HepG2 (cell line): ENCODE data around the gene SFMBT1. TPM values are rescaled to one million over a fixed set of nuclear protein-coding genes. Genes with fewer than 3 reads are reported as not detected.
A peak's percentile ranks its signal among the peaks of the same experiment; 100 is the strongest.

Experiments used
- ETV5 ChIP-seq: IDR thresholded peaks from 2 replicates; pipeline ENCODE4 v1.6.1; 2018; ENCODE audit warnings: missing biosample characterization, missing genetic modification reagents, inconsistent platforms, borderline replicate concordance
- FOXA1 ChIP-seq, 2 experiments: fragments of 450-650 bp in 1 of 2; sonication (generic) in 1 of 2; formaldehyde crosslinking in 1 of 2; IDR thresholded peaks; 2 replicates each; pipeline versions ENCODE4 v1.4.0 to v1.6.1; 2016 to 2020; ENCODE audit warnings: missing genetic modification reagents in 1 of 2
- ZBTB38 ChIP-seq: sonication (generic); formaldehyde crosslinking; IDR thresholded peaks from 2 replicates; pipeline ENCODE4 v1.5.1; 2020; ENCODE audit warnings: mild to moderate bottlenecking, missing genetic modification reagents
- ZNF550 ChIP-seq: sonication (generic); formaldehyde crosslinking; IDR thresholded peaks from 2 replicates; pipeline ENCODE4 v1.4.0; 2020; ENCODE audit warnings: mild to moderate bottlenecking, missing genetic modification reagents, borderline replicate concordance
- polyA plus RNA-seq, 8 experiments: library from polyadenylated mRNA; depleted of rRNA in 3 of 8; stranded (reverse) in 7 of 8; unstranded in 1 of 8; fragments of >200 nt; fragmentation: Illumina TruSeq in 4 of 8; extraction: Trizol in 4 of 8; gene quantifications; 2 replicates each; pipeline versions ENCODE4 v1.2.1 to v1.2.3, GENCODE V29; 2011 to 2016; ENCODE audit warnings: low read depth in 4 of 8, missing spikeins in 1 of 8, mixed read lengths in 1 of 8; ENCODE audit not compliant: insufficient read depth in 1 of 8
- total RNA-seq, 5 experiments: library from RNA; depleted of rRNA; stranded (reverse); fragments of >200 nt; fragmentation: Illumina TruSeq; extraction: Trizol; gene quantifications; 2 replicates each; pipeline ENCODE4 v1.2.3, GENCODE V29; 2016; ENCODE audit warnings: low read depth in 1 of 5
- TF ChIP-seq, protein P1 (sequence below): sonication (generic); formaldehyde crosslinking; IDR thresholded peaks from 2 replicates; pipeline ENCODE4 v1.4.0; 2020; ENCODE audit warnings: missing genetic modification reagents
- TF ChIP-seq, protein P2 (sequence below): sonication (generic); formaldehyde crosslinking; IDR thresholded peaks from 2 replicates; pipeline ENCODE4 v1.5.1; 2020; ENCODE audit warnings: mild to moderate bottlenecking, missing genetic modification reagents, borderline replicate concordance
- TF ChIP-seq, protein P3 (sequence below): IDR thresholded peaks from 2 replicates; pipeline ENCODE4 v1.6.1; 2016; ENCODE audit warnings: missing compliant biosample characterization, missing genetic modification reagents, borderline replicate concordance
- TF ChIP-seq, protein P4 (sequence below): sonication (generic); formaldehyde crosslinking; conservative IDR thresholded peaks from 2 replicates; pipeline ENCODE4 v1.4.0; 2020; ENCODE audit warnings: mild to moderate bottlenecking, missing genetic modification reagents, moderate library complexity
- TF ChIP-seq, protein P5 (sequence below): sonication (generic); formaldehyde crosslinking; IDR thresholded peaks from 2 replicates; pipeline ENCODE4 v1.5.0; 2020; ENCODE audit warnings: mild to moderate bottlenecking, missing genetic modification reagents, moderate library complexity
- TF ChIP-seq, protein P6 (sequence below): IDR thresholded peaks from 2 replicates; pipeline ENCODE4 v1.6.1; 2018; ENCODE audit warnings: missing genetic modification reagents, mild to moderate bottlenecking, missing compliant biosample characterization

The SFMBT1 gene
- total and polyA plus RNA-seq, 2 of the 13 experiments (the other 11 are each of a cell fraction or from before 2014, with no cell fraction given): 3.8 to 12.8 TPM

DNA sequence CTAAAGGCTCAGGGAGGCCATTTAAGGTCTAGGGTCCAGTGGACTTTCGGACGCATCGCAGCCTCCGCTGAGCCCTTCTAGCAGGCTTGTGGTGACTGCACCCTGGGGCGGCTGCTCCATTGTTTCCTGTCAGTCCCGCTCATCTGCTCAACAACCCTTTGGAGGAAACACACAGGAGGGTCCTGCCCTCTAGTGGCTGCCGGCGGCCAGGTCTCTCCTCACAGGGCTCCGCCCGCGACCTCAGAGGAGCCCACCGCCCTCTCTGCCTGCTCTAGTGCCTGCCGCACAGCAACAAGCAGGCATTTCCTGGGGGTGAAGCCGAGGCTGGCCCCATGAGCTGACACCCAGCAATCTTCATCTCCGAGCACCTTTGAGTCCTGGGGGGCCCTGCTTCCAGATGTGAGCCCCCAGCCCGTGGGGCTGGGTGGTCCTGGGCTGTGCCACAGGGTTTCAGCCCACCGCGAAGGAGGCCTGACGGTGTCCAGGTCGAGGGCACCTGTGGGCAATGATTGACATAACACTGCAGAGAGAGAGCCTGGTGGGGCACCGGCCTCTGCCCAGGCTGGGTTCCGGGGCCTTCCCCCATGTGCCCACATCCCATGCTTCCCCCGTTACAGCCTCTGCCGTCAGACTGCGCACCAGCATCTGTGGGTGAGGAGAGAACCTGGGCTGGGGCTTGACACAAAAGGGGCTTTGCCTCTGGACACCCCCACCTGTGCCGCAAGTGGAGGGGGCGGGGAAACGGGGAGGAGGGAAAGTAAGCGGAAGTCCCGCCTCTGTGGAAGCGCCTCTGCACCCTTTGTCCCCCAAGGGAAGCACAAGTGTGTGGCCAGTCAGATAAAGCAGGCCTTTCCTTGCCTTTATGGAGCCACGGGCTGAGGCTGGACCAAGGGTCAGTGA, 27.0 kb upstream of the SFMBT1 start (continued):
- TF ChIP-seq, protein P1, sequence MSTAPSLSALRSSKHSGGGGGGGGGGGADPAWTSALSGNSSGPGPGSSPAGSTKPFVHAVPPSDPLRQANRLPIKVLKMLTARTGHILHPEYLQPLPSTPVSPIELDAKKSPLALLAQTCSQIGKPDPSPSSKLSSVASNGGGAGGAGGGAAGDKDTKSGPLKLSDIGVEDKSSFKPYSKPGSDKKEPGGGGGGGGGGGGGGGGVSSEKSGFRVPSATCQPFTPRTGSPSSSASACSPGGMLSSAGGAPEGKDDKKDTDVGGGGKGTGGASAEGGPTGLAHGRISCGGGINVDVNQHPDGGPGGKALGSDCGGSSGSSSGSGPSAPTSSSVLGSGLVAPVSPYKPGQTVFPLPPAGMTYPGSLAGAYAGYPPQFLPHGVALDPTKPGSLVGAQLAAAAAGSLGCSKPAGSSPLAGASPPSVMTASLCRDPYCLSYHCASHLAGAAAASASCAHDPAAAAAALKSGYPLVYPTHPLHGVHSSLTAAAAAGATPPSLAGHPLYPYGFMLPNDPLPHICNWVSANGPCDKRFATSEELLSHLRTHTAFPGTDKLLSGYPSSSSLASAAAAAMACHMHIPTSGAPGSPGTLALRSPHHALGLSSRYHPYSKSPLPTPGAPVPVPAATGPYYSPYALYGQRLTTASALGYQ (CRISPR knock-in tag): no peak
- TF ChIP-seq, protein P2, sequence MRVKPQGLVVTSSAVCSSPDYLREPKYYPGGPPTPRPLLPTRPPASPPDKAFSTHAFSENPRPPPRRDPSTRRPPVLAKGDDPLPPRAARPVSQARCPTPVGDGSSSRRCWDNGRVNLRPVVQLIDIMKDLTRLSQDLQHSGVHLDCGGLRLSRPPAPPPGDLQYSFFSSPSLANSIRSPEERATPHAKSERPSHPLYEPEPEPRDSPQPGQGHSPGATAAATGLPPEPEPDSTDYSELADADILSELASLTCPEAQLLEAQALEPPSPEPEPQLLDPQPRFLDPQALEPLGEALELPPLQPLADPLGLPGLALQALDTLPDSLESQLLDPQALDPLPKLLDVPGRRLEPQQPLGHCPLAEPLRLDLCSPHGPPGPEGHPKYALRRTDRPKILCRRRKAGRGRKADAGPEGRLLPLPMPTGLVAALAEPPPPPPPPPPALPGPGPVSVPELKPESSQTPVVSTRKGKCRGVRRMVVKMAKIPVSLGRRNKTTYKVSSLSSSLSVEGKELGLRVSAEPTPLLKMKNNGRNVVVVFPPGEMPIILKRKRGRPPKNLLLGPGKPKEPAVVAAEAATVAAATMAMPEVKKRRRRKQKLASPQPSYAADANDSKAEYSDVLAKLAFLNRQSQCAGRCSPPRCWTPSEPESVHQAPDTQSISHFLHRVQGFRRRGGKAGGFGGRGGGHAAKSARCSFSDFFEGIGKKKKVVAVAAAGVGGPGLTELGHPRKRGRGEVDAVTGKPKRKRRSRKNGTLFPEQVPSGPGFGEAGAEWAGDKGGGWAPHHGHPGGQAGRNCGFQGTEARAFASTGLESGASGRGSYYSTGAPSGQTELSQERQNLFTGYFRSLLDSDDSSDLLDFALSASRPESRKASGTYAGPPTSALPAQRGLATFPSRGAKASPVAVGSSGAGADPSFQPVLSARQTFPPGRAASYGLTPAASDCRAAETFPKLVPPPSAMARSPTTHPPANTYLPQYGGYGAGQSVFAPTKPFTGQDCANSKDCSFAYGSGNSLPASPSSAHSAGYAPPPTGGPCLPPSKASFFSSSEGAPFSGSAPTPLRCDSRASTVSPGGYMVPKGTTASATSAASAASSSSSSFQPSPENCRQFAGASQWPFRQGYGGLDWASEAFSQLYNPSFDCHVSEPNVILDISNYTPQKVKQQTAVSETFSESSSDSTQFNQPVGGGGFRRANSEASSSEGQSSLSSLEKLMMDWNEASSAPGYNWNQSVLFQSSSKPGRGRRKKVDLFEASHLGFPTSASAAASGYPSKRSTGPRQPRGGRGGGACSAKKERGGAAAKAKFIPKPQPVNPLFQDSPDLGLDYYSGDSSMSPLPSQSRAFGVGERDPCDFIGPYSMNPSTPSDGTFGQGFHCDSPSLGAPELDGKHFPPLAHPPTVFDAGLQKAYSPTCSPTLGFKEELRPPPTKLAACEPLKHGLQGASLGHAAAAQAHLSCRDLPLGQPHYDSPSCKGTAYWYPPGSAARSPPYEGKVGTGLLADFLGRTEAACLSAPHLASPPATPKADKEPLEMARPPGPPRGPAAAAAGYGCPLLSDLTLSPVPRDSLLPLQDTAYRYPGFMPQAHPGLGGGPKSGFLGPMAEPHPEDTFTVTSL (CRISPR knock-in tag): peak; percentile 64; the same call in 1 of the 2 replicates
- TF ChIP-seq ZNF550 (CRISPR knock-in tag) (peak; percentile 82; the same call in 1 of the 2 replicates), ZBTB38 (CRISPR knock-in tag) (no peak), ETV5 (CRISPR knock-in tag) (peak; percentile 65), FOXA1 (IDR thresholded peaks at IDR 0.05) (no peak), FOXA1 (CRISPR knock-in tag; IDR thresholded peaks at IDR 0.05) (no peak)
- TF ChIP-seq, protein P3, sequence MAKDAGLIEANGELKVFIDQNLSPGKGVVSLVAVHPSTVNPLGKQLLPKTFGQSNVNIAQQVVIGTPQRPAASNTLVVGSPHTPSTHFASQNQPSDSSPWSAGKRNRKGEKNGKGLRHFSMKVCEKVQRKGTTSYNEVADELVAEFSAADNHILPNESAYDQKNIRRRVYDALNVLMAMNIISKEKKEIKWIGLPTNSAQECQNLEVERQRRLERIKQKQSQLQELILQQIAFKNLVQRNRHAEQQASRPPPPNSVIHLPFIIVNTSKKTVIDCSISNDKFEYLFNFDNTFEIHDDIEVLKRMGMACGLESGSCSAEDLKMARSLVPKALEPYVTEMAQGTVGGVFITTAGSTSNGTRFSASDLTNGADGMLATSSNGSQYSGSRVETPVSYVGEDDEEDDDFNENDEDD (CRISPR knock-in tag): peak; percentile 71; the same call in 1 of the 2 replicates
- TF ChIP-seq, protein P4, sequence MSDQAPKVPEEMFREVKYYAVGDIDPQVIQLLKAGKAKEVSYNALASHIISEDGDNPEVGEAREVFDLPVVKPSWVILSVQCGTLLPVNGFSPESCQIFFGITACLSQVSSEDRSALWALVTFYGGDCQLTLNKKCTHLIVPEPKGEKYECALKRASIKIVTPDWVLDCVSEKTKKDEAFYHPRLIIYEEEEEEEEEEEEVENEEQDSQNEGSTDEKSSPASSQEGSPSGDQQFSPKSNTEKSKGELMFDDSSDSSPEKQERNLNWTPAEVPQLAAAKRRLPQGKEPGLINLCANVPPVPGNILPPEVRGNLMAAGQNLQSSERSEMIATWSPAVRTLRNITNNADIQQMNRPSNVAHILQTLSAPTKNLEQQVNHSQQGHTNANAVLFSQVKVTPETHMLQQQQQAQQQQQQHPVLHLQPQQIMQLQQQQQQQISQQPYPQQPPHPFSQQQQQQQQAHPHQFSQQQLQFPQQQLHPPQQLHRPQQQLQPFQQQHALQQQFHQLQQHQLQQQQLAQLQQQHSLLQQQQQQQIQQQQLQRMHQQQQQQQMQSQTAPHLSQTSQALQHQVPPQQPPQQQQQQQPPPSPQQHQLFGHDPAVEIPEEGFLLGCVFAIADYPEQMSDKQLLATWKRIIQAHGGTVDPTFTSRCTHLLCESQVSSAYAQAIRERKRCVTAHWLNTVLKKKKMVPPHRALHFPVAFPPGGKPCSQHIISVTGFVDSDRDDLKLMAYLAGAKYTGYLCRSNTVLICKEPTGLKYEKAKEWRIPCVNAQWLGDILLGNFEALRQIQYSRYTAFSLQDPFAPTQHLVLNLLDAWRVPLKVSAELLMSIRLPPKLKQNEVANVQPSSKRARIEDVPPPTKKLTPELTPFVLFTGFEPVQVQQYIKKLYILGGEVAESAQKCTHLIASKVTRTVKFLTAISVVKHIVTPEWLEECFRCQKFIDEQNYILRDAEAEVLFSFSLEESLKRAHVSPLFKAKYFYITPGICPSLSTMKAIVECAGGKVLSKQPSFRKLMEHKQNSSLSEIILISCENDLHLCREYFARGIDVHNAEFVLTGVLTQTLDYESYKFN (CRISPR knock-in tag): peak; percentile 33
- TF ChIP-seq, protein P5, sequence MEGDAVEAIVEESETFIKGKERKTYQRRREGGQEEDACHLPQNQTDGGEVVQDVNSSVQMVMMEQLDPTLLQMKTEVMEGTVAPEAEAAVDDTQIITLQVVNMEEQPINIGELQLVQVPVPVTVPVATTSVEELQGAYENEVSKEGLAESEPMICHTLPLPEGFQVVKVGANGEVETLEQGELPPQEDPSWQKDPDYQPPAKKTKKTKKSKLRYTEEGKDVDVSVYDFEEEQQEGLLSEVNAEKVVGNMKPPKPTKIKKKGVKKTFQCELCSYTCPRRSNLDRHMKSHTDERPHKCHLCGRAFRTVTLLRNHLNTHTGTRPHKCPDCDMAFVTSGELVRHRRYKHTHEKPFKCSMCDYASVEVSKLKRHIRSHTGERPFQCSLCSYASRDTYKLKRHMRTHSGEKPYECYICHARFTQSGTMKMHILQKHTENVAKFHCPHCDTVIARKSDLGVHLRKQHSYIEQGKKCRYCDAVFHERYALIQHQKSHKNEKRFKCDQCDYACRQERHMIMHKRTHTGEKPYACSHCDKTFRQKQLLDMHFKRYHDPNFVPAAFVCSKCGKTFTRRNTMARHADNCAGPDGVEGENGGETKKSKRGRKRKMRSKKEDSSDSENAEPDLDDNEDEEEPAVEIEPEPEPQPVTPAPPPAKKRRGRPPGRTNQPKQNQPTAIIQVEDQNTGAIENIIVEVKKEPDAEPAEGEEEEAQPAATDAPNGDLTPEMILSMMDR (CRISPR knock-in tag): peak; percentile 99
- TF ChIP-seq, protein P6, sequence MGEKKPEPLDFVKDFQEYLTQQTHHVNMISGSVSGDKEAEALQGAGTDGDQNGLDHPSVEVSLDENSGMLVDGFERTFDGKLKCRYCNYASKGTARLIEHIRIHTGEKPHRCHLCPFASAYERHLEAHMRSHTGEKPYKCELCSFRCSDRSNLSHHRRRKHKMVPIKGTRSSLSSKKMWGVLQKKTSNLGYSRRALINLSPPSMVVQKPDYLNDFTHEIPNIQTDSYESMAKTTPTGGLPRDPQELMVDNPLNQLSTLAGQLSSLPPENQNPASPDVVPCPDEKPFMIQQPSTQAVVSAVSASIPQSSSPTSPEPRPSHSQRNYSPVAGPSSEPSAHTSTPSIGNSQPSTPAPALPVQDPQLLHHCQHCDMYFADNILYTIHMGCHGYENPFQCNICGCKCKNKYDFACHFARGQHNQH (CRISPR knock-in tag): peak; percentile 16; the same call in 1 of the 2 replicates
